ENCODE results near the gene PDE9A. TPM values are rescaled to one million over a fixed set of nuclear protein-coding genes. Genes with fewer than 3 reads are reported as not detected.
"Not testable (repeated sequence)": the region's sequence is repeated elsewhere in the genome, so short reads cannot be mapped to it uniquely, and the experiment has no call there.

PDE9A gene
- total RNA-seq, 1 donor from 2014 or later: 31.4 TPM

DNA sequence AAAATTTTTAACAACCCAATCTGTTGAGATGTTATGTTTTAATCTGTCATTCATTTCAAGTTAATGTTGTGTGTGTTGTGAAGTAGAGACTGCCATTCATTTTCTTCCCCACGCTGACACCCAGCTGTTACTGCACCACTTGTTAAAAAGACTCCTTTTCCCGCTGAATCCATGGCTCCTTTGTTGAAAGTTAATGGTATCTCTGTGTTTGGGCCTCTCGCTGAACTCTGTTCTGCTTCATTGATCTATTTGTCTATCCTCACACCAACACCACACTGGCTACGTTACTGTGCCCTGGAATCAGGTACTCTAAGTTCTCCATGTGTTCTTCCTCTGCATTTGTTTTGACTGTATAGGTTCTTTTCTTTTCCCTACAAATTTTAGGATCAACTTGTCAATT, 58.2 kb downstream of the PDE9A start:
- DNase-seq (ENCODE audit: low read depth, low spot score): no peak
- Mint-ChIP-seq H3K4me1 (peaks cover 34% of the 10 kb centered on the region), H3K4me3 (peak overlapping the region; percentile 11), H3K27me3 (ENCODE audit: low read depth) (no peaks in the 10 kb centered on the region), H3K9me3 (no peaks in the 10 kb centered on the region), H3K27ac (ENCODE audit: unreplicated experiment) (peak overlapping the region; percentile 75), H3K36me3 (ENCODE audit: low read depth) (peaks cover 9% of the 10 kb centered on the region)
- no peak for TF ChIP-seq CTCF (conservative IDR thresholded peaks at IDR 0.05)

- not testable (repeated sequence) for H3K27ac Mint-ChIP-seq (ENCODE audit: unreplicated experiment); DNase-seq (ENCODE audit: low read depth, low spot score)
Observed at GRCh38 chr21:42715427-42715826, 62.0 kb downstream of the PDE9A start.

DNA sequence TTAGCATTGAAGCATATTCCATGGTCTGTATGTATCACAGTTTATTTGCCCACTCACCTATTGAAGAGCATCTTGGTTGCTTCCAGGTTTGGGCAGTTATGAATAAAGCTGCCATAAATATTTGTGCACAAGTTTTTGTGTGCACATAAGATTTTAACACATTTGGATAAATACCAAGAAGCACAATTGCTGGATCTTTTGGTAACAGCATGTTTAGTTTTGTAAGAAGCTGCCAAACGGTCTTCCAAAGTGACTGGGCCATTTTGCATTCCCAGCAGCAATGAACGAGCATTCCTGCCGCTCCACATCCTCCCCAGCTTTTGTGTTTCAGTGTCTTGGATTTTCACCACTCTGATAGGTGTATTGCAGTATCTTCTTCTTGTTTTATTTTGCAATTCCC, 62.7 kb downstream of the PDE9A start:
- no peak overlapping the region for H3K27ac Mint-ChIP-seq (ENCODE audit: unreplicated experiment)
- H3K4me3 Mint-ChIP-seq: no peak overlapping the region
- peaks cover 3% of the 10 kb centered on the region for H3K36me3 Mint-ChIP-seq (ENCODE audit: low read depth)
- H3K27me3 Mint-ChIP-seq (ENCODE audit: low read depth): no peaks in the 10 kb centered on the region
- DNase-seq (ENCODE audit: low read depth, low spot score): no peak
- no peak for TF ChIP-seq CTCF (conservative IDR thresholded peaks at IDR 0.05)
- peaks cover 22% of the 10 kb centered on the region for H3K4me1 Mint-ChIP-seq
- H3K9me3 Mint-ChIP-seq: no peaks in the 10 kb centered on the region

More at GRCh38 chr21:42715427-42715826, 62.0 kb downstream of the PDE9A start:
- not testable (repeated sequence) for H3K9me3 Mint-ChIP-seq; H3K27me3 Mint-ChIP-seq (ENCODE audit: low read depth); H3K4me3 Mint-ChIP-seq; H3K36me3 Mint-ChIP-seq (ENCODE audit: low read depth)
- H3K4me1 Mint-ChIP-seq: peaks cover 24% of the 10 kb centered on the region

DNA sequence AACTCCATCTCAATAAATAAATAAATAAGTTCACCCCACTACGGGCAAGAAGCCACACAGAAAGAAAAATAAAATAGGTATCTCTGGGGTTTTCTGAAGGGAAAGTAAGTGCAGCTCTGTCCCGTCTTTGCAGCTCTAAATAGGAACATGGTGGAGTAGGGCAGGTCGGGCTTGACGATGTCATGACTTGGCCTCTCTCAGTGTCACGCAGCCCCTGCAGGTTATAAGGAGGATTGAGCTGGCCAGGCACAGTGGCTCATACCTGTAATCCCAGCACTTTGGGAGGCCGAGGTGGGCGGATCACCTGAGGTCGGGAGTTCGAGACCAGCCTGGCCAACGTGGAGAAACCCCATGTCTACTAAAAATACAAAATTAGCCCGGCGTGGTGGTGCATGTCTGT, 67.1 kb downstream of the PDE9A start:
- H3K4me3 Mint-ChIP-seq; H3K36me3 Mint-ChIP-seq (ENCODE audit: low read depth); H3K27ac Mint-ChIP-seq (ENCODE audit: unreplicated experiment); H3K9me3 Mint-ChIP-seq; H3K27me3 Mint-ChIP-seq (ENCODE audit: low read depth); DNase-seq (ENCODE audit: low read depth, low spot score): not testable (repeated sequence)
- H3K4me1 Mint-ChIP-seq: peaks cover 42% of the 10 kb centered on the region

DNA sequence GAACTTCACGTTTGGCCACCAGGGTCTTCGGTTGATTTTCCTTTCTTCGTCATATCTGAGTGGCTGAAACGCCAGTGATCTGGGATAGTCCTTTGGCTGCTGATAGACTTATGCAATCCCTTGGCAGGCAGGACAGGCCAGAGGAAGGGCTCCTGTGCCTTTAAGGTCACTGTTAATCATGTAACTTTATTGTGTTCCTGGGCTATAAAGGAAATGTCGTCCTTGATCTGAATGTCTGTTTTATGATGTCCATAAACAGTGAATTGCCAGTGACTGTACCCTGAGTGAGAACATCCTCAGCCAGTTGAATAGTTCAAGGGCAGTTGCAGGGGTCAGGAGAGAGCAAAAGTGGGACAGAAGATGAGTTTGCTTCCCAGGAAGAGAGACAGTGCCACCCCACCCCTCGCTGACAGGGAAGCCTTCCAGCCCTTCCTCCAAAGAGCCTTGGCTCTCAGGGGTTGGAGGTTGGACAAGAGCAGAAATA, 68.0 kb downstream of the PDE9A start:
- Mint-ChIP-seq H3K27me3 (ENCODE audit: low read depth) (no peaks in the 10 kb centered on the region), H3K36me3 (ENCODE audit: low read depth) (peaks cover 6% of the 10 kb centered on the region), H3K27ac (ENCODE audit: unreplicated experiment) (peak overlapping the region; percentile 57), H3K9me3 (no peaks in the 10 kb centered on the region), H3K4me1 (peaks cover 35% of the 10 kb centered on the region), H3K4me3 (no peak overlapping the region)
- no peak for TF ChIP-seq CTCF (conservative IDR thresholded peaks at IDR 0.05)
- no peak for DNase-seq (ENCODE audit: low read depth, low spot score)

GRCh38 chr21:42722153-42722552, 68.7 kb downstream of the PDE9A start:
- Mint-ChIP-seq H3K4me1 (peaks cover 36% of the 10 kb centered on the region), H3K27ac (ENCODE audit: unreplicated experiment) (no peak overlapping the region), H3K36me3 (ENCODE audit: low read depth) (peaks cover 6% of the 10 kb centered on the region), H3K4me3 (no peak overlapping the region), H3K9me3 (no peaks in the 10 kb centered on the region), H3K27me3 (ENCODE audit: low read depth) (no peaks in the 10 kb centered on the region)
- DNase-seq (ENCODE audit: low read depth, low spot score): no peak
- no peak for TF ChIP-seq CTCF (conservative IDR thresholded peaks at IDR 0.05)

Data from neural crest cell (in vitro differentiated cells).